ENCODE data around the gene FHOD3.

FHOD3 gene

DNA sequence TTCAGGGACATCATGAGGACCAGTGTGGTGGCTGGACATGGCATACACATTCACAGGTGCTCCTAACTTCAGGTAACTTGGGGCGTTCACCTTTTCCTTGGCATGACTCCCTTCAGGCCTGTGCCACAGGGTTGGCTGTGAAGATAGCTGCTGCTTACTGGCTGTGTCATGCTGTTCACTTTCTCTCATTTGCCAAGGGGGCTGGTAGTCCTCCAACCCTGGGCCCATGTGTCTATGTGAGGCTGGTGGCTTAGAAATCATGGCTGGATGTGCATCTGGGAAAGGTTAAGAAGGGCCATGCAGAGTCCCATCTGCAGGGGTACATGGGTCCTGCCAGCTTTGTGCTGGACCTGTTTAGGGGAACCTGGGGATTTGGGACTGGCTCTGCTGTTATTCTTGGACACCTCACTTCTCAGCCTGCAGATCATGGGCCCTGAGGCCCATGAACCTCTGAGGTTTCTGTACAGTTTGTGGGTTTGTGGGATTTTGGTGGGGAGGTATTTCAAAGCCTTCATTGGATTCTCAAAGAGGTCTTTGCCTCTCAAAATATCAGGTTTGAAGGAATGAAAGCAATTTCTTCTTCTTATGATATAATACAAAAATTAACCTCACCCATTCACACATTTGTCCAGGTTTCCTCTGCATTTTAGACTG lies 62.9 kb downstream of the FHOD3 start:
- TF ChIP-seq, protein P1, sequence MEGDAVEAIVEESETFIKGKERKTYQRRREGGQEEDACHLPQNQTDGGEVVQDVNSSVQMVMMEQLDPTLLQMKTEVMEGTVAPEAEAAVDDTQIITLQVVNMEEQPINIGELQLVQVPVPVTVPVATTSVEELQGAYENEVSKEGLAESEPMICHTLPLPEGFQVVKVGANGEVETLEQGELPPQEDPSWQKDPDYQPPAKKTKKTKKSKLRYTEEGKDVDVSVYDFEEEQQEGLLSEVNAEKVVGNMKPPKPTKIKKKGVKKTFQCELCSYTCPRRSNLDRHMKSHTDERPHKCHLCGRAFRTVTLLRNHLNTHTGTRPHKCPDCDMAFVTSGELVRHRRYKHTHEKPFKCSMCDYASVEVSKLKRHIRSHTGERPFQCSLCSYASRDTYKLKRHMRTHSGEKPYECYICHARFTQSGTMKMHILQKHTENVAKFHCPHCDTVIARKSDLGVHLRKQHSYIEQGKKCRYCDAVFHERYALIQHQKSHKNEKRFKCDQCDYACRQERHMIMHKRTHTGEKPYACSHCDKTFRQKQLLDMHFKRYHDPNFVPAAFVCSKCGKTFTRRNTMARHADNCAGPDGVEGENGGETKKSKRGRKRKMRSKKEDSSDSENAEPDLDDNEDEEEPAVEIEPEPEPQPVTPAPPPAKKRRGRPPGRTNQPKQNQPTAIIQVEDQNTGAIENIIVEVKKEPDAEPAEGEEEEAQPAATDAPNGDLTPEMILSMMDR (IDR thresholded peaks at IDR 0.05; ENCODE audit: low read depth, low read length): no peak

DNA sequence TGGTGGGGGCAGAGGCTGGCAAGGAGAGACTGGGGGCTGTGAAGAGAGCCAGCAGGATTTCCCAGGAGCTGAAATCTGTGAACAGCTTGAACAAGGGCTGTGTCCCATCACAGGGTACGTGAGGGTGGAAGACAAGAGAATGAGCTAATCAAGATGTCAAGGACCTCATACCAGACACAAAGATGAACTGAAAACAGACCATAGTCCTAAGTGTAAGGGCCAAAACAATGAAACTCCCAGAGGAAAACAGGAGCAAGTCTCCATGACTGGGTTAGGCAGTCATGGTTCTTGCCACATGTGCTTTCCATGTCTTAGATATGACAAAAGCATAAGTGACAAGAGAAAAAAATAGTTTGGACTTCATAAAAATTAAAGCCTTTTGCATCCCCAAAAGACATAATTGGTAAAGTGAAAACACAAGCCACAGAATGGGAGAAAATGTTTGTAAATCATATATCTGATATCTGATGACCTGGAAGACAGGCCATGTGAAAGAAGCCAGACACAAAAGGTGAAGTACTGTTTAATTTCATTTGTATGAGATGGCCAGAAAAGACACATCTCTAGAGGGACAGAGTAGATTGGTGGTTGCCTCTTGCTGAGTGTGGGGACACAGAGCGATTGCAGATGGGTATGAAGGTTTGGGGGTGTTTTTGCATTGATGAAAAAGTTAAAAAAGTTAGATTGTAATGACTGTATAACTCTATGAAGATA lies 67.6 kb downstream of the FHOD3 start:
- no peak overlapping the region for H3K4me3 ChIP-seq (ENCODE audit: low read depth, low read length)
- TF ChIP-seq, protein P1 (IDR thresholded peaks at IDR 0.05; ENCODE audit: low read depth, low read length): no peak

More for the DNA sequence above, 62.9 kb downstream of the FHOD3 start:
- no peak overlapping the region for H3K4me3 ChIP-seq (ENCODE audit: low read depth, low read length)

DNA sequence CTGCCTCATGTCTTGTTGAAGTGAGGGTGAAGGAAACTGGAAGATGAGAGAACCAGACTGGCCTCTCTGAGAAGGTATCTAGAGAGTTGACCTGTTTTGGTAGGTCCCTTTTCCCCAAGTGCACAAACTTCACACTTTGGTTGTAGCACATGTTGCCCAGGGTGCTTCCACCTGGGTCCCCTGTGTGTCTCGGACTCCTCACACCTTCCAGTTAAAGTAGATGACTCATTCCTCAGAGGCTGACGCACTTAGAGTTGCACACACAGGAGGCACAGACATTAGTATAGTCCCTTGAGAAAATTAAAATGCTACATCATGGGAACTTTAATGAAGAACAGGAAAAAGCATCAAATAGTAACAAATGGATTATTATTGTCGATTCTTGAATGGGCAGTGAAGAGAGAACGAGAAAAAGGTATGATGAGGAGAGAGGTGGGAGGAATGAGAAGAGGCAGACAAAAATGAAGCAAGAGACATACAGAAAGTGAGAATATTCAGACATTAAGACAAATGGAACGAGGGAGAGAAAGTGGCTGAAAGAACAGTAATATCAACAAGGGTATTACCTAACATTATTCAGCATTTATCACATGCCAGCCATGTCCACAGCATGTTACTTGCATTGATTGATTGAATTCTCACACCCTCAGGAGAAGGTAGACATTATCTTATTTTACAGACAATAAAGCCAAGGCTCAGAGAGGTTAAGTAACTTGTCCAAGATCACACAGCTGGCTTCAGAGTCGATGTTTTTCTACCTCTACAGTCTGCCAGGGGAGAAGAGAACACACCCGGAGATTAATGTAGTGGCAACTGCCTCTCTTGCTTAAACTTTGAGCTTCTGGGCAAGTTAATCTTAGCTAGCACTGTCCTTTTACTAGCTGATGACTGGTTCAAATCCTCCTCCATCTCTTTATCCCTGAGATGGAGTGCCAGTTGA lies 68.6 kb downstream of the FHOD3 start:
- TF ChIP-seq, protein P1 (IDR thresholded peaks at IDR 0.05; ENCODE audit: low read depth, low read length): no peak
- H3K4me3 ChIP-seq (ENCODE audit: low read depth, low read length): no peak overlapping the region

DNA sequence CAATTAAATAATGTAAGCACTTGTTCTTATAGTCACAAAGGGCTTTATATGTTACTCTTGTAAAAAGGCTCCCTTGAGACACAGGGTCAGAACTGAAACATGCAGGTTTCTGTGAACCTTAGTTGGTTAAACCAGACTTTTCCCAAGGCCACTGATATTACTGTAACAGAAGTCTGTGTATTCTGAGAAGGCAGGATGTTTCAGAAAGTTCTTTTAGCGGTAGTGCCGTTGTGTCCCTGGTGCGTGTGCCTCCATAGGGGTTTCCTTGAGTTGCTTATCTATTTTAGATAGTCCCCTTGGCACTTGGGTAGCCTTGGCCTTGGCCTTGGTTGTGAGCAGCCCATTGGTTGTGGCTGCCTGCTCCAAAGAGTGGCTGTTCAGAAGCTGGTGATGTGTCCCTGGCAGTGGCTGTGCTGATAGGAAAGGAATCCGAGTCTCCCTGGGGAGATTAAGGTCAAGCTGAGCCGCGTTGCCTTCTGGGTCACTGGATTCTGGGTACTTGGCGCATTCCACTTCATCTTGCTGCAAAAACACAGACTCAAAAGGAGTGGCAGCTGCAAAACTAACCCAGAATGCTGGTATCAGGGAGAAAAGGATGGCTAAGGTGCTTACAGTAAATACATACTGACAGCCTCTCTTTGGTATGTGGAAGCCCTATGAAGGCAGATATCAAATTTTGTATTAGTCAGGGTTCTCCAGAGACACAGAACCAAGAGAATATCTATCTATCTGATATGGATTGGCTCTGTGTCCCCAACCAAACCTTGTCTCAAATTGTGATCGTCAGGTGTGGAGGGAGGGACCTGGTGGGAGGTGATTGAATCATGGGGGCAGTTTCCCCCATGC lies 69.7 kb downstream of the FHOD3 start:
- no peak overlapping the region for H3K4me3 ChIP-seq (ENCODE audit: low read depth, low read length)
- TF ChIP-seq, protein P1 (IDR thresholded peaks at IDR 0.05; ENCODE audit: low read depth, low read length): no peak

DNA sequence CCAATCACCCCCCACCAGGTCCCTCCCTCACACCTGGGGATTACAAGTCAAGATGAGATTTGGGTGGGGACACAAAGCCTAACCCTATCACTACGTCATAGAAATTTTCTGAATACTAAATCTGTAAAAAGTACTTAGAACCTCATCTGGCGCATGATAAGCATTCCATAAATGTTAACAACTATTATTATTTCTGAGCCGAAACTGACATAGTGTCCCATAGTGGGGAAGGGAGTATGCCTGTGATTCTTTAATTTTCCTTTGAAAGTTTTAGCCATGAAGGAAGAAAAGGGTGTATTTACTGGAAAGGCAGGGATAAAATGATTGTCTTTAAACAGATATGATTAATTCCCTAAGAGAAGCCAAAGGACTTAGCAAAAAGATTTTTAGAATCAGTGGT lies 71.4 kb downstream of the FHOD3 start:
- TF ChIP-seq, protein P1 (IDR thresholded peaks at IDR 0.05; ENCODE audit: low read depth, low read length): no peak
- H3K4me3 ChIP-seq (ENCODE audit: low read depth, low read length): no peak overlapping the region

DNA sequence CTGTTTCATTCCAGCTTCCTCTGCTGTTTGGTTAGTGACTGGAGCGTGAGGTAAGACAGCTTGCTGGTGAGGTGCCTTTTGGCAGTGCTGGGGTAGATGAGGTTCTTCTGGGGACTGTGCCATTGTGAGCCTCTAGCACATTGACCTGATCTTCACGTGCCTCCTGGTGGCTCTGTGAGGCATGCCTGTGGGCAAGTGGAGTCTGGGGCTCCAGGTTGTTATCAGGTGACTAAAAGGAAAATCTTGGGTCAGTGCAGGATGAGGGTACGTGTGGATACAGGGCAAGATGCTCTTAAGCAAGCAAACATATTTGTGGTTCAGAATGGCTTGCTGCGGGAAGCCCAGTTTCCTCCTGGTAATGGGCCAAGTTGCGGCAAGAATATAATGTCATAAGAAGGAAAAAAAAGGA lies 75.4 kb downstream of the FHOD3 start:
- no peak overlapping the region for H3K4me3 ChIP-seq (ENCODE audit: low read depth, low read length)
- TF ChIP-seq, protein P1 (IDR thresholded peaks at IDR 0.05; ENCODE audit: low read depth, low read length): 0 out of 2 replicates have a peak, but pooled peaks have one; percentile 3
